CD4-positive, alpha-beta T cell treated with Interleukin-2 at 100 ng/mL for 4 hours (primary cell): ENCODE data around the gene CARM1.

Experiments
- DNase-seq: peaks from one replicate; pipeline ENCODE4 v3.0.0-alpha.2; 2020; ENCODE audit warnings: low spot score

The CARM1 gene

GRCh38 chr19:10907925-10908324 is 36.6 kb downstream of the CARM1 start:
- DNase-seq = no peak

DNA sequence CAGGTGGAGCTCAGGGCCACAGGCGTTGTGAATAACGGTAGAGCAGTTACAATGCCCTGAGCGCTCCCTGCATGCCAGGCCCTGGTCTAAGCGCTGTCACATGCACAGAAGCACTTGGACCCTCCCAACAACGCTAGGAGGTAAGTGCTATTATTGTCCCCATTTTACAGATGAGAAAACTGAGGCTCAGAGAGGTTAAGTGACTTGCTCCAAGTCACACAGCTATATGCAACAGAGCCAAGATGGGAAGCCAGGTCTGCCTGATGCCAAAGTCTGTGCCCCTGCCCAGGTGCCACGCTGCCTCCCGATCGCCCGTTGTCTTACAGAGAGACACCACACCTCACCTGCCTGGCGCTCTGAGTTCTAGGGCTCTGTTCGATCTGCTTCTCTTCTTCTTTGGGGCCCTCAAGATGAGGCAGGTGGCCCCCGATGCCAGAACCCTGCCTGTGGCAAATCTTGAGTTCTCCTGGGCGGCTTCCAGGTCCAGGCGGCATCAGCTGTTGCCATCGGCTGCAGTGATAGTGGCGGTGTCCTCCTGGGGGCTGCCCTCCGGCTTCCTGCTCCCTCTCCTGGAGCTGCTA is 37.1 kb downstream of the CARM1 start:
- DNase-seq = no peak

DNA sequence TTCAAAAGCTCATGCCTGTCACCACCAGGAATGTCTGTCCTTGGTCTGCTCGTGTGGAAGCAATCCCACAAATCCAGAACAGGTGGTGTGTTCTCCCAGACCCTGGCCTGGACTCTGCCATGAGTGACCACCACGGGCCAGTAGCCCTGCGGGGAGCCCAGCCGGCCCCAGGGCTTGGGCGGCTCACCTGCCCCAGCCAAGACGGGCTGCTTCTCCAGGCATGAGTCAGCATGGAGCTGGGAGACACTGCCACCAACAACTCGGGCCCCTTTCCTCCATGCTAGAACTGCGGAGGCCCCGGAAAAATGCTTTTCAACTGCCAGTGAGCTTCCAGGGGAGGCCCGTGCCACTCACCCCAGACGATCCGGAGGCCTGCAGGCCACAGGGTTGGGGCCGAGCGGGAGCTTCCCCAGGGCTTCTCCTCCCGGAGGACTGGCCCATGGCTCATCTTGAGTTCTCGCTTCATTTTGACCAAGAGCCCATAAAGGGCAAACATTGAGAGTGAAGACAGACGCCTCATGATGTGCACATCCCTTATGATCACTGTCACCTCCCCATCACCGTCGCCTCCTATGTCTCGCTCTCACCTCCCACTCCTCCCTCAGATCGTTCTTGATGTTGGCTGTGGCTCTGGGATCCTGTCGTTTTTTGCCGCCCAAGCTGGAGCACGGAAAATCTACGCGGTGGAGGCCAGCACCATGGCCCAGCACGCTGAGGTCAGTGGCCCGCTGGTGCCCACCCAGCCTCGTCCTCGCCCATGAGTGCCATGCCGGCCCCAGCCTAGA is 40.4 kb downstream of the CARM1 start:
- DNase-seq = no peak

DNA sequence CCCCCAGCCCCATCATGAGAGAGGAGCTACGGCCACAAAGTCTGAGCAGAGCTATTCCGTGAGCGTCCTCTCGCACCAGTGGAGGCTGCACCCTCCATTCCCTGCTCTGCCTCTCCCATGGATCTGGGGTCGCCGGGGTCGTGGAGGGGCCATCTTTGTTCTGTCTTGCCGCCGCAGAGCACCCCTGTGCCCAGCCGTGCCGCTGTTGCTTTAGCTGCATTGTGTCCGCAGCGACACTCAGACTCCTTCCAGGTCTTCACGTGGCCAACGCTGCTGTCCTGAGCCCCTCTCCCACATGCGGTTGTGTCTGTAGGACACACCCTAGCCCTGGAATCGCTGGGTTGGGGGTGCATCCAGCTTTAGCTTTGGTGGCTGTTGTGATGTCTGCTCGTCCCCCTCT is 41.3 kb downstream of the CARM1 start:
- no peak for DNase-seq

DNA sequence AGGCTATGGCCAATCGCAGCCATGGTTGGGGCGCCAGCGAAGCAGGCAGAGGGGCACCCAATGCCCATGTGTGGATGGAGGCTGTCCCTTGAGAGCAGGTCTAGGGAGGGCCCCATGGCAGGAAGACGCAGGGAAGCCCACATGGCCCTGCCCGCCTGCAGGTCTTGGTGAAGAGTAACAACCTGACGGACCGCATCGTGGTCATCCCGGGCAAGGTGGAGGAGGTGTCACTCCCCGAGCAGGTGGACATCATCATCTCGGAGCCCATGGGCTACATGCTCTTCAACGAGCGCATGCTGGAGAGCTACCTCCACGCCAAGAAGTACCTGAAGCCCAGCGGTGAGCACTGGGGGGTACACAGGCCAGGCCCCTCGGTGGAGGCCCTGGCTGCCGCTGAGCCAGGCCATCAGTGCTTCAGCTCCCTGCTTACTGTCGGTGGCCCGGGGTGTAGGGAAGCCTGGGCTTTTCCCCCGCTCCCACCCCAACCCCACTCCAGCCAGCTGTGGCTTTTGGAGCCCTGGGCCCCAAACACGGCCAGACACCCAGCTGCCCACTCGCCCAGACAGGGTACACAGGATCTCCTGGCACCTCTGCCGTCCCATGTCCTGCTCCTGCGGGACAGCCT is 42.5 kb downstream of the CARM1 start:
- no peak for DNase-seq

DNA sequence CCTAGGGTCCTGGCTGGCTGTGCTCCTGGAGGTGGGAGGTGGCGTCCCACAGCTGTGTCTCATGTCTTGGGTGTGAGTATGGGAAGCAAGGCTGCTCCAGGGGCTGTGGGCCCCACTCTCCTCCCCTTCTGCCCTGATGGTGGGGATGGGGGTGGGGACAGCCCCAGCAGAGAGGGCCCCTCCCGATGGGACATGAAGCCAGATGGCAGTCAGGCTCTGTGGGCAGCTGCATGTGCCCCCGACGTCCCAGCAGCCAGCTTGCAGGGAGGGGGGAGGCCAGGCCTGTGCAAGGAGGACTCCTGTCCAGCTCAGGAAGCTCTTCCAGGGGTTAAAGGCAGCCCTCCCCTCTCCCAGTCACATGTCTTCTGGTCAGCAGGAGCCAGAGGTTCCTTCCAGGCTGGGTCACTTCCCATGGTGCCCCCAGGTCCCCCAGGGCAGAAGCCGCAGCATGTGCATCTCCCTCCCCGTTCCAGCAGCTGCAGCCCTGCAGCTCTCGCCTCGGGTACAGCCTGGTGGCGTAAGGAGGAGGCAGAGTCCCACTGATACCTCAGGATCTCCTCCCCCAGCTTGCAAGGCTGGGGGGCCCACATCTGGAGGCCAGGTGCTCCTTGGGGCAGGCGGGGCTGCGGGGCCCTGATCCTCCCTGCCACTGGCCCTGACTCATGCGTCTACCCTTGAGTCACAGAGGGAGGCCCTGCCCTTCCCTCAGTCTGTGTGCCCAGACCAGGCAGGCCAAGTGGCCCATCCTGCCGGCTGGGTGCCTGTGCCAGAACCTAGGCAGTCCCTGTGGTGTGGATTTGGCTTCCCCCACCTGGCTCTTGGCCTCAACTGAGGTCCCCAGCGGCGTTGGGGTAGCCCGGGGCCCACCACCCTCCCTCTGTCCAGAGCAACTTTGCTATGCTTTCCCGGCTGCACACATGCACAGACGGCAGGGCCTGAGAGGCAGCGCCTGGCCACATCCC is 44.1 kb downstream of the CARM1 start:
- no peak for DNase-seq

GRCh38 chr19:10916602-10917001 is 45.2 kb downstream of the CARM1 start:
- no peak for DNase-seq

GRCh38 chr19:10918359-10918758 is 47.0 kb downstream of the CARM1 start:
- no peak for DNase-seq

DNA sequence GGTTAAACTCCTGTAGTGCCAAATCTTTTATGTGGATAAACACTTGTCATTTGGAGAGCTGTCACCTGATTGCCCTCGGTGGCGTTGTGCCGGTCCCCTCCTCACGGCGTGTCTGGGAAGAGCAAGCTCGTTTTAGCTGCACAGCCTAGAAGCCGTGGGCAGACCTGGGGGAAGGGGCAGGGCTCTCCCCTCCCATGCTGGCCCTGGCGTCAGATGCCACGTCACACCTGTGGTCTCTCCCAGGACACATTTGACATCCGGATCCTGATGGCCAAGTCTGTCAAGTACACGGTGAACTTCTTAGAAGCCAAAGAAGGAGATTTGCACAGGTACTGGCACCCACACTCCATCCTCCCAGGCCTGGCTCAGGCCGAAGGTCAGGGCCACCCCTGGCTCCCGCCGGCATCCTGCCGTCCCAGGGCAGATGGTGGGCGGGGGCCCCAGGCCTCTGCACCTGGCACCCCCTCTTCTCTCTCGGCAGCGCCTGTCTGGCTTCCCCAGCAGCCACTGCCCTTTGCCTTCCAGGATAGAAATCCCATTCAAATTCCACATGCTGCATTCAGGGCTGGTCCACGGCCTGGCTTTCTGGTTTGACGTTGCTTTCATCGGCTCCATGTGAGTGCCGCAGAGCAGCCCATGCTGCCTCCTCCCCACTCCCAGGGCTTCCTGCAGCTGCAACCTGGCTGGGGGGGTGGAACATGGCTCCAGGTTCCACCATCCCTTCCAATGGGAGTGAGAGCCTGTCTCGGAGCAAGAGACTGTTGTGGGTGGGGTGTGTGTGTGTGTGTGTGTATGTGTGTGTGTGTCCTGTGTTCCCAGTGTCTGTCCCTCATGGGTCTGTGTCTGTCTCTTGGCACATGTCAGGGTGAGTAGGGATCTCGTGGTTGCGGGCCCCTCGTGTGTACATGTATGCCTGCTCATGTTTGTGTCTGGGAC is 48.3 kb downstream of the CARM1 start:
- no peak for DNase-seq

DNA sequence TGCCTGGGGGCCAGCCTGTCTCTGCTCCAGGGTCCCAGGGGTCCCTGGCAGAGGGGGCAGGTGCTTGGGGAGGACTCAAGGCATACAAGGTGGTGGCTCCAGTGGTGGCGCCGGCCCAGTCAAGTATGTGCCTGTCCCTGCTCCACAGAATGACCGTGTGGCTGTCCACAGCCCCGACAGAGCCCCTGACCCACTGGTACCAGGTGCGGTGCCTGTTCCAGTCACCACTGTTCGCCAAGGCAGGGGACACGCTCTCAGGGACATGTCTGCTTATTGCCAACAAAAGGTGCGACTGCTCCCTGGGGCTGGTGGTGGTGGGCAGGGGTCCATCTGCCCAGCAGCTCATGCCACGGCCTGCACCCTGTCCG is 48.9 kb downstream of the CARM1 start:
- no peak for DNase-seq

GRCh38 chr19:10920781-10921180 is 49.4 kb downstream of the CARM1 start:
- no peak for DNase-seq

DNA sequence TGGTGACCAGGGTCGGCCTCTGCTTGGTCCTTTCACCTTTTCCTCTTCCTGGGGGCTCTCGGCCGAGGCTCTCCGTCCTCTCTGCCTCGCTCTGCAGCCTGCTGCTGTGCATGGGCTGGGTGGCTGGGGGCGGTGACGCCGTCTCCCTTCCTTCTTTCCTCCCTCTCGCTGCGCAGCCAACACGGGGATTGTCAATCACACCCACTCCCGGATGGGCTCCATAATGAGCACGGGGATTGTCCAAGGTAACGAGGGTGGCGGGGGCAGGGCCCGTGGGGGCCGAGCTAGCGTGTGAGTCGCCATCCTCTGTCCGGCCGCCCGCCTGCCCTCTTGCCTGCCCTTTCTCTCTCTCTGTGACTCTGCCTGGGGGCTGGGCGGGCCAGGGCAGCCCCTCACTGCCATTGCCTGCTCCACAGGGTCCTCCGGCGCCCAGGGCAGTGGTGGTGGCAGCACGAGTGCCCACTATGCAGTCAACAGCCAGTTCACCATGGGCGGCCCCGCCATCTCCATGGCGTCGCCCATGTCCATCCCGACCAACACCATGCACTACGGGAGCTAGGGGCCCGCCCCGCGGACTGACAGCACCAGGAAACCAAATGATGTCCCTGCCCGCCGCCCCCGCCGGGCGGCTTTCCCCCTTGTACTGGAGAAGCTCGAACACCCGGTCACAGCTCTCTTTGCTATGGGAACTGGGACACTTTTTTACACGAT is 50.0 kb downstream of the CARM1 start:
- no peak for DNase-seq

- no peak for DNase-seq
Measured at GRCh38 chr19:10921910-10922637, 50.7 kb downstream of the CARM1 start.

DNA sequence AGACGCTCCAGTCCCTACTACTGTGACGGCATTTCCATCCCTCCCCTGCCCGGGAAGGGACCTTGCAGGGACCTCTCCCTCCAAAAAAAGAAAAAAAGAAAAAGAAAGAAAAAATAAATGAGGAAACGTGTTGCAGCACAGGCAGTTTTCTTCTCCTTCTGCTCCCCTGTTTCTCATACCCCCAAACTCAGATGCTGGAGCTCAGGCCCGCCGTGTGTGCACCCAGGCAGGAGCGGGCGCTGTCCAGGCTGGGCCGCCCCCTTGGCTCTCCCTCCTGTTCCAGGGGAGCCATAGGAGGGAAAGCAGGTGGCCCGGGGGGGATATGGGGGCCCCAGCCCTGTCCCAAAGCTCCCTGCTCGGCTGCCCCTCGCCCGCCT is 51.3 kb downstream of the CARM1 start:
- no peak for DNase-seq

- DNase-seq = no peak
Measured at GRCh38 chr19:10923260-10924112, 52.1 kb downstream of the CARM1 start.

DNA sequence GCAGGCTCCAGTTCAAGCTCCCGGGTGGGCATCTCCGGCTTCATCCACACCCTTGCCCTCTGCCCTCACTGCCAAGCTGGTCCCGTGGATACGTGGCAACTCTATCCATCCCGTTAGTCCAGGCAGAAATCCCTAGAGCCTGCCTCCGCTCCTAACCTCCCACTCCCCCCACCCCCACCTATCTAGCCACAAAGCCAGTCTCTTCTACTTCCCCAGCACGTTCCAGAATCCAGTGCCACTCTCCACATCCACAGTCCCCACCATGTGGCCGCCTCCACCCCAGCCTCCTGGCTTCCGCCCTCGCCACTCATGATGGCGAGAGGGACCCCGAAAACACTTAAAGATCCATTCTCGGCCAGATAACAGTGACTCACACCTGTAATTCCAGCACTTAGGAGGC is 53.2 kb downstream of the CARM1 start:
- DNase-seq = no peak

DNA sequence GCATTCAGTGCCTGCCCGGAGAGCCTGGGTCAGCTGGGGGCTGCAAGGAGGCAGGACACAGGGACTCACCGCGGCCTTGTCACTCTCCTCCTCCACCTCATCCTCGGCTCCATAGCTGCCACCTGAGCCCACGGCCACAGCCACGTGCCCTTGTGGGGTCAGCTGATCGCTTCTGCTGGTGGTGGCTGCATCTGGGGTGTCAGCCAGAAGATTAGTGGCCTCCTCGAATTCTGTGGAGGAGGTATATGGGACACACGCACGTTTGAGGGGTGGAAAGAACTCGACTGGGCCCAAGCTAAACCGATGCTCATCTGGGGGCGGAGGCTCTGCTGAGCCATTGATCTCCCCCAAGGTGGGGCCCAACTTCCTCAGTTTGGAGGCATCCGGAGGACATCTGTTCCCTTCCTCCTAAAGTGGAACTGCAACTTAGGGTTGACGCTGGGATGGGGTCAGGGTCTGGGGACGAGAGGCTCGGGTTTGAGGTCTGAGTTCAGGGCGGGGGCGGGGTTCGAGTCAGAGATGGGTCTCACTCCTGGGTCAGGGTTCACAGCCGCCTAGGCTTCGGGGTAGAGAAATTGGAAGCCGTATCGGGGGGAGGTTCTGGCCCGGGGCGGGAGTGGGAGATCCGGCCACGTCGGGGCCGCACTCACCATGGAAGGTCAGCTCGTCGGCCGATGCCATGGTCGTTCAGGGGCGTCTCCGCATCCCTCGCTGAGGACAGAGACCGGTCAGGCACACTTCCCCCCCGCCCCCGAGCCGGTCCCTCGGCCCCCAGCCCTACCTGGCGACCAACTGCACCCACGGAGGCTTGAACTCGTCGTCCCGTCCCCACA is 56.6 kb downstream of the CARM1 start:
- no peak for DNase-seq
